Lower lobe of right lung (tissue), 2 donors: ENCODE measurements around the gene NBR1. TPM values are rescaled to one million over a fixed set of nuclear protein-coding genes. Genes with fewer than 3 reads are reported as not detected.
"Not testable (repeated sequence)": the region's sequence is repeated elsewhere in the genome, so short reads cannot be mapped to it uniquely, and the experiment has no call there.

Experiments
- ATAC-seq, 2 donors: fragments of 200-7000 bp; cut with Tn5 transposase; one replicate each; pipeline ENCODE4 v1.9.1; 2020 to 2022; ENCODE audit warnings: mild to moderate bottlenecking in 2 of 2, moderate library complexity in 2 of 2
- DNase-seq: peaks from one replicate; pipeline ENCODE4 v3.0.0-alpha.2; 2020
- H3K27ac ChIP-seq: fragments of 200-600 bp; one replicate; pipeline ENCODE4 v1.8.0; 2022
- H3K27me3 ChIP-seq: fragments of 200-600 bp; one replicate; pipeline ENCODE4 v1.8.0; 2022; ENCODE audit warnings: low read depth
- H3K36me3 ChIP-seq: fragments of 200-600 bp; one replicate; pipeline ENCODE4 v1.8.0; 2022; ENCODE audit warnings: mild to moderate bottlenecking
- H3K4me1 ChIP-seq: fragments of 200-600 bp; one replicate; pipeline ENCODE4 v1.8.0; 2022
- H3K4me3 ChIP-seq: fragments of 200-600 bp; one replicate; pipeline ENCODE4 v1.8.0; 2022; ENCODE audit warnings: mild to moderate bottlenecking
- H3K9me3 ChIP-seq: fragments of 200-600 bp; one replicate; pipeline ENCODE4 v1.8.0; 2022
- CTCF ChIP-seq: fragments of 200-600 bp; IDR thresholded peaks from one replicate; pipeline ENCODE4 v1.8.0; 2022; ENCODE audit warnings: antibody characterized with exemption, mild to moderate bottlenecking
- intact Hi-C: fragments of 100-400 bp; cut with DNase I; formaldehyde crosslinking; loops from one replicate; pipeline ENCODE4 v1.11.0; 2022
- total RNA-seq: library from RNA; stranded (reverse); fragmentation: NEBNext Ultra II Directional; extraction: Animal tissue kit (Norgen Biotek cat#: 25700); gene quantifications from one replicate; pipeline ENCODE4 v1.2.1, GENCODE V29; 2021
- donor health status: DM: no; HTN: yes; CAD: no; lungs with severe emphysema.

Gene NBR1
- total RNA-seq, 1 donor from 2014 or later, result 93.3 TPM

- Histone ChIP-seq H3K9me3 (no peaks in the 10 kb centered on the region), H3K27me3 (no peaks in the 10 kb centered on the region), H3K36me3 (peaks cover 52% of the 10 kb centered on the region), H3K4me3 (no peak overlapping the region), H3K27ac (no peak overlapping the region), H3K4me1 (peaks cover 58% of the 10 kb centered on the region)
- ATAC-seq (no peak), DNase-seq (no peak)
- no peak for TF ChIP-seq CTCF
- intact Hi-C loops, result no loop called here
Measured at GRCh38 chr17:43175213-43176118, 4.5 kb downstream of the NBR1 start.

GRCh38 chr17:43176119-43176570 is 5.1 kb downstream of the NBR1 start:
- intact Hi-C loops, result no loop called here
- peaks cover 59% of the 10 kb centered on the region for H3K36me3 ChIP-seq
- ATAC-seq (no peak), DNase-seq (no peak)
- no peak for TF ChIP-seq CTCF
- no peaks in the 10 kb centered on the region for H3K27me3 ChIP-seq
- no peaks in the 10 kb centered on the region for H3K9me3 ChIP-seq
- H3K4me1 ChIP-seq, result peaks cover 58% of the 10 kb centered on the region
- H3K27ac ChIP-seq, result no peak overlapping the region
- no peak overlapping the region for H3K4me3 ChIP-seq

GRCh38 chr17:43183921-43184320 is 12.9 kb downstream of the NBR1 start:
- TF ChIP-seq CTCF, result no peak
- DNase-seq (no peak), ATAC-seq (no peak)
- H3K9me3 ChIP-seq, result no peaks in the 10 kb centered on the region
- no peak overlapping the region for H3K4me3 ChIP-seq
- intact Hi-C loops, result no loop called here
- H3K36me3 ChIP-seq, result peaks cover 98% of the 10 kb centered on the region
- no peak overlapping the region for H3K27ac ChIP-seq
- no peaks in the 10 kb centered on the region for H3K27me3 ChIP-seq
- no peaks in the 10 kb centered on the region for H3K4me1 ChIP-seq

GRCh38 chr17:43186656-43187055 is 15.6 kb downstream of the NBR1 start:
- H3K27ac ChIP-seq, H3K4me1 ChIP-seq, H3K9me3 ChIP-seq, intact Hi-C loops, H3K27me3 ChIP-seq, DNase-seq, ATAC-seq, H3K4me3 ChIP-seq: not testable (repeated sequence)
- peaks cover 98% of the 10 kb centered on the region for H3K36me3 ChIP-seq

- Histone ChIP-seq H3K36me3 (peaks cover 100% of the 10 kb centered on the region), H3K9me3 (no peaks in the 10 kb centered on the region), H3K27ac (no peak overlapping the region), H3K4me3 (no peak overlapping the region), H3K4me1 (no peaks in the 10 kb centered on the region), H3K27me3 (no peaks in the 10 kb centered on the region)
- no peak for DNase-seq
- intact Hi-C loops, result no loop called here
- ATAC-seq, result no peak
- no peak for TF ChIP-seq CTCF
Measured at GRCh38 chr17:43193251-43193650, 22.2 kb downstream of the NBR1 start.

GRCh38 chr17:43199633-43200032 is 28.6 kb downstream of the NBR1 start:
- DNase-seq (no peak), ATAC-seq (no peak)
- intact Hi-C loops, result no loop called here
- Histone ChIP-seq H3K4me1 (no peaks in the 10 kb centered on the region), H3K9me3 (no peaks in the 10 kb centered on the region), H3K36me3 (peaks cover 100% of the 10 kb centered on the region), H3K27ac (no peak overlapping the region), H3K27me3 (no peaks in the 10 kb centered on the region), H3K4me3 (no peak overlapping the region)
- TF ChIP-seq CTCF, result no peak
